ENCODE measurements around the gene CDH4.

DNA sequence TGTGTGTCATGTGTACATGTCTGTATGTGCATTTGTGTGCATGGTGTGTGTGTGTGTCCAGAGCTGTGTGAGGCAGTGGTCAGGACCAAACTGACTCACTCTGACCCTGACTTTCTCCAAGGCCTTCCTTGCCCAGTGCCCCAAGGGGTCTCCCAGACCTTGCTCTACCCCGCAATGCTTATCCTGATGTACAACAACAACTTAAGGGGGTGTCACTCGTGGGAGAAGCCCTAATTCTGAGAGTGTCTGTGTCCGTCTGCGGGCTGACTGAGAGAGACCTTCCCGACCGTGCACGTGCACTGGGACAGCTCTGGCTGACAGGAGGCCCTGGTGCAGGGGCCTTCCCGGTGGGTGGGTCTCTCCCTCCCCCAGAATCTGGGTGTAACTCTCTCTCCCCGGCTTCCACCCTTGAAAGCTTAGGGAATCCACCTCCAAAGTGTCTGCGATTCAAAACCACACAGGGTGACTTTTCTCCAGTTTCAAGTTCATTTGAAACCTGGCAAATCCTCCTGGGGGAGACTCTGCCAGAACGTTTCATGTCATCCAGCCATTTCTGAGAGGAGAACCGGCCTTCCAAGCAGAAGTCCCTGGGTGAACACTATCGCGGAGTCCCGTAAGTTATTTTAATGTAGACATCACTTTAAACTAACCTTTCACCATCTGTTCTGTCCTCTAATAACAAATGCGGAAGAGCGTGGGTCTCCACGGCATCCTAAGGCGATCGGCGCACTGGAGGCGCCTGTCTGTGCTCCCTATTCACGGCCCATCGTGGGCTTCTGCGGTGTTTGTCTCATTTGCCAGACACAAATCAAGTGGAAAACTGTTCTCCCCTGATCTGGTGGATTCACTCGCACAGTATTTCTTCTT lies 588.1 kb downstream of the CDH4 start:
- TF ChIP-seq, protein P1, sequence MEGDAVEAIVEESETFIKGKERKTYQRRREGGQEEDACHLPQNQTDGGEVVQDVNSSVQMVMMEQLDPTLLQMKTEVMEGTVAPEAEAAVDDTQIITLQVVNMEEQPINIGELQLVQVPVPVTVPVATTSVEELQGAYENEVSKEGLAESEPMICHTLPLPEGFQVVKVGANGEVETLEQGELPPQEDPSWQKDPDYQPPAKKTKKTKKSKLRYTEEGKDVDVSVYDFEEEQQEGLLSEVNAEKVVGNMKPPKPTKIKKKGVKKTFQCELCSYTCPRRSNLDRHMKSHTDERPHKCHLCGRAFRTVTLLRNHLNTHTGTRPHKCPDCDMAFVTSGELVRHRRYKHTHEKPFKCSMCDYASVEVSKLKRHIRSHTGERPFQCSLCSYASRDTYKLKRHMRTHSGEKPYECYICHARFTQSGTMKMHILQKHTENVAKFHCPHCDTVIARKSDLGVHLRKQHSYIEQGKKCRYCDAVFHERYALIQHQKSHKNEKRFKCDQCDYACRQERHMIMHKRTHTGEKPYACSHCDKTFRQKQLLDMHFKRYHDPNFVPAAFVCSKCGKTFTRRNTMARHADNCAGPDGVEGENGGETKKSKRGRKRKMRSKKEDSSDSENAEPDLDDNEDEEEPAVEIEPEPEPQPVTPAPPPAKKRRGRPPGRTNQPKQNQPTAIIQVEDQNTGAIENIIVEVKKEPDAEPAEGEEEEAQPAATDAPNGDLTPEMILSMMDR (IDR thresholded peaks at IDR 0.05): no peak
- no peak for TF ChIP-seq POLR2A (IDR thresholded peaks at IDR 0.05)

All from ovary (tissue), 3 donors.